Measurements from ENCODE around the gene ZNF418.
"Not testable (repeated sequence)": the region's sequence is repeated elsewhere in the genome, so short reads cannot be mapped to it uniquely, and the experiment has no call there.

DNA sequence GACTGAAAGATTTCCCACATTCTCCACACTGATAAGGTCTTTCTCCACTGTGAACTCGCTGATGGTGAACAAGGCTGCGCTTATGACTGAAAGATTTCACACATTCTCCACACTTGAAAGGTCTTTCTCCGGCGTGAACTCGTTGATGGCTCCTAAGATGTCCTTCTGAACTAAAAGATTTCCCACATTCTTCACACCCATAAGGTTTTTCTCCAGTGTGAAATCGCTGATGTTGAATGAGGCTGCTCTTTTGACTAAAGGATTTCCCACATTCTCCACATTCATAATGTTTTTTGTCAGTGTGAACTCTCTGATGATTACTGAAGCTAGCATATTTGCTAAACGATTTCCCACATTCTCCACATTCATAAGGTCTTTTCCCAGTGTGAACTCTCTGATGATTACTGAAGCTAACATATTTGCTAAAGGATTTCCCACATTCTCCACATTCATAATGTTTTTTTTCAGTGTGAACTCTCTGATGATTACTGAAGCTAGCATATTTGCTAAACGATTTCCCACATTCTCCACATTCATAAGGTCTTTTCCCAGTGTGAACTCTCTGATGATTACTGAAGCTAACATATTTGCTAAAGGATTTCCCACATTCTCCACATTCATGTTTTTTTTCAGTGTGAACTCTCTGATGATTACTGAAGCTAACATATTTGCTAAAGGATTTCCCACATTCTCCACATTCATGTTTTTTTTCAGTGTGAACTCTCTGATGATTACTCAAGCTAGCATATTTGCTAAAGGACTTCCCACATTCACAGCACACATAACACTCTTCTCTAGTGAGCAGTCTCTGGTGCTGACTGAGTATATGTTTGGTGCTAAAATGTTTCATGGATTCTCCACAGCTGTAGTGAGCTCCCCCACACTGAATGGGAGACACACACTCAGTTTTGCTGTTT is 61.1 kb downstream of the ZNF418 start:
- TF ChIP-seq NFE2L1 (CRISPR knock-in tag; IDR thresholded peaks at IDR 0.05); ZBTB21 (CRISPR knock-in tag; IDR thresholded peaks at IDR 0.05; ENCODE audit: borderline replicate concordance); SP1 (CRISPR knock-in tag; conservative IDR thresholded peaks at IDR 0.05): not testable (repeated sequence)

All from WTC11 (cell line).